Adipocyte (in vitro differentiated cells): ENCODE results near the gene HIGD1C.

Experiments
- DNase-seq: peaks from one replicate; pipeline ENCODE4 v3.0.0-alpha.2; 2015; ENCODE audit warnings: low read depth
- H3K27me3 ChIP-seq: replicated peaks from 2 replicates; pipeline ENCODE4 v1.7.0; 2013; ENCODE audit warnings: mild to moderate bottlenecking, low read length, moderate library complexity; ENCODE audit not compliant: control insufficient read depth, insufficient read depth
- H3K36me3 ChIP-seq: 2 replicates; pipeline ENCODE4 v1.7.0; 2013; ENCODE audit warnings: low read length, mild to moderate bottlenecking, moderate library complexity; ENCODE audit not compliant: control insufficient read depth, insufficient read depth, severe bottlenecking
- H3K4me1 ChIP-seq: 2 replicates; pipeline ENCODE4 v1.7.0; 2013; ENCODE audit warnings: mild to moderate bottlenecking, low read length, moderate library complexity; ENCODE audit not compliant: control insufficient read depth, insufficient read depth
- H3K4me3 ChIP-seq: 2 replicates; pipeline ENCODE4 v1.7.0; 2013; ENCODE audit warnings: mild to moderate bottlenecking, low read length, moderate library complexity
- H3K9ac ChIP-seq: 2 replicates; pipeline ENCODE4 v1.7.0; 2013; ENCODE audit warnings: mild to moderate bottlenecking, low read length, moderate library complexity
- H3K9me3 ChIP-seq: 2 replicates; pipeline ENCODE4 v1.7.0; 2013; ENCODE audit warnings: mild to moderate bottlenecking, low read length, moderate library complexity; ENCODE audit not compliant: control insufficient read depth

HIGD1C gene

GRCh38 chr12:51019927-51020326, 67.6 kb downstream of the HIGD1C start:
- Histone ChIP-seq H3K27me3 (no peaks in the 10 kb centered on the region), H3K36me3 (no peaks in the 10 kb centered on the region), H3K9ac (no peak overlapping the region), H3K4me3 (no peak overlapping the region), H3K9me3 (no peaks in the 10 kb centered on the region), H3K4me1 (peaks cover 12% of the 10 kb centered on the region)
- DNase-seq = no peak
